Muscle layer of colon (tissue), 2 donors: ENCODE data around the gene UBXN11.
A peak's percentile ranks its signal among the peaks of the same experiment; 100 is the strongest.
"Not testable (repeated sequence)": the region's sequence is repeated elsewhere in the genome, so short reads cannot be mapped to it uniquely, and the experiment has no call there.

Source experiments
- H3K27ac ChIP-seq: one replicate; pipeline ENCODE4 v1.7.0; 2013; ENCODE audit warnings: low read depth, mild to moderate bottlenecking, low read length, moderate library complexity
- H3K27me3 ChIP-seq, 2 donors: one replicate each; pipeline ENCODE4 v1.7.0; 2013; ENCODE audit warnings: low read length in 2 of 2, mild to moderate bottlenecking in 2 of 2; ENCODE audit not compliant: insufficient read depth in 2 of 2, control insufficient read depth in 1 of 2
- H3K36me3 ChIP-seq: one replicate; pipeline ENCODE4 v1.7.0; 2013; ENCODE audit warnings: mild to moderate bottlenecking, low read length; ENCODE audit not compliant: insufficient read depth
- H3K4me1 ChIP-seq: one replicate; pipeline ENCODE4 v1.7.0; 2013; ENCODE audit warnings: mild to moderate bottlenecking, low read length; ENCODE audit not compliant: insufficient read depth
- H3K4me3 ChIP-seq, 2 donors: one replicate each; pipeline ENCODE4 v1.7.0; 2013; ENCODE audit warnings: low read length in 2 of 2, low read depth in 1 of 2, mild to moderate bottlenecking in 1 of 2, moderate library complexity in 1 of 2
- H3K9ac ChIP-seq: one replicate; pipeline ENCODE4 v1.7.0; 2013; ENCODE audit warnings: low read length
- H3K9me3 ChIP-seq: one replicate; pipeline ENCODE4 v1.7.0; 2013; ENCODE audit warnings: mild to moderate bottlenecking, low read length
- donor health status: abdominal sarcoma.
- donor health status: Adenocarcinoma of cecum.

Gene UBXN11

DNA sequence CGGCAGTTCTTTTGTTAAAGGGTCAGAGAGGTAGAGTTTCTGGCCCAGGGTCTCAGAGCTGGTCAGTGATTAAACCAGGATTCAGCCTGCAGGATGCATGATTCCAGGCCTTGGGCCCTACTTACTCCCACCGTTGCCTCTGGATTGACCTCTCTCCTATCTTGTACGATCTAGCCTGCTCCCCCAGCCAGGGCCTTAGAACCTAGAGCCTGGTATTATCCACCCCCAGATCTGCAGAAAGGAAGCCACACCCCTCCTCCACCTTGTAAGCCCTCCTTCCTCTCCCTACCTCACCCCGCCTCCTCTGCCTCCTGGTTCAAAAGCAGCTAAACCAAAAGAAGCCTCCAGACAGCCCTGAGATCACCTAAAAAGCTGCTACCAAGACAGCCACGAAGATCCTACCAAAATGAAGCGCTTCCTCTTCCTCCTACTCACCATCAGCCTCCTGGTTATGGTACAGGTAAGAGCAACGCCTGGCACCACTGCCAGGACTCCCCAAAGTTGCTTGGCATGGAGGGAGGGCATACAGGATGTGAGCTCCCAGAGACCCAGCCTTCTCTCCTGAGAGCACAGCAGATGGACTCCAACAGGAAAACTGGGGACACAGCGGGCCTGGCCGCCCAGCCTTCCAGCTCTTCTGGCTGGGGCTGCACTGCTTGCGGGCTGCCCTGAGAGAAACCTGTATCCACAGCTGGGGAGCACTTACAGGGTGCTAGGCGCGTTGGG, 11.3 kb upstream of the UBXN11 start, which contains the start of gene CD52:
CD52 (plus strand) TSS at position 347 of the 726 bp plus-strand sequence; CDS start at position 407, 60 bp downstream.
- H3K4me1 ChIP-seq = peaks cover 6% of the 10 kb centered on the region
- no peak within 1 kb of the TSS for H3K4me3 ChIP-seq
- no peaks in the 10 kb centered on the region for H3K36me3 ChIP-seq
- no peaks in the 10 kb centered on the region for H3K9me3 ChIP-seq
- H3K27me3 ChIP-seq = peaks cover 0 to 9% of the 10 kb centered on the region in 2 donors
- H3K27ac ChIP-seq = no peak within 1 kb of the TSS
- no peak within 1 kb of the TSS for H3K9ac ChIP-seq

GRCh38 chr1:26317146-26317545, 10.7 kb upstream of the UBXN11 start:
- Histone ChIP-seq H3K36me3 (no peaks in the 10 kb centered on the region), H3K27ac (no peak overlapping the region), H3K9me3 (no peaks in the 10 kb centered on the region), H3K27me3 (peaks cover 0 to 9% of the 10 kb centered on the region in 2 donors), H3K4me1 (peaks cover 6% of the 10 kb centered on the region), H3K4me3 (no peak overlapping the region), H3K9ac (no peak overlapping the region)

DNA sequence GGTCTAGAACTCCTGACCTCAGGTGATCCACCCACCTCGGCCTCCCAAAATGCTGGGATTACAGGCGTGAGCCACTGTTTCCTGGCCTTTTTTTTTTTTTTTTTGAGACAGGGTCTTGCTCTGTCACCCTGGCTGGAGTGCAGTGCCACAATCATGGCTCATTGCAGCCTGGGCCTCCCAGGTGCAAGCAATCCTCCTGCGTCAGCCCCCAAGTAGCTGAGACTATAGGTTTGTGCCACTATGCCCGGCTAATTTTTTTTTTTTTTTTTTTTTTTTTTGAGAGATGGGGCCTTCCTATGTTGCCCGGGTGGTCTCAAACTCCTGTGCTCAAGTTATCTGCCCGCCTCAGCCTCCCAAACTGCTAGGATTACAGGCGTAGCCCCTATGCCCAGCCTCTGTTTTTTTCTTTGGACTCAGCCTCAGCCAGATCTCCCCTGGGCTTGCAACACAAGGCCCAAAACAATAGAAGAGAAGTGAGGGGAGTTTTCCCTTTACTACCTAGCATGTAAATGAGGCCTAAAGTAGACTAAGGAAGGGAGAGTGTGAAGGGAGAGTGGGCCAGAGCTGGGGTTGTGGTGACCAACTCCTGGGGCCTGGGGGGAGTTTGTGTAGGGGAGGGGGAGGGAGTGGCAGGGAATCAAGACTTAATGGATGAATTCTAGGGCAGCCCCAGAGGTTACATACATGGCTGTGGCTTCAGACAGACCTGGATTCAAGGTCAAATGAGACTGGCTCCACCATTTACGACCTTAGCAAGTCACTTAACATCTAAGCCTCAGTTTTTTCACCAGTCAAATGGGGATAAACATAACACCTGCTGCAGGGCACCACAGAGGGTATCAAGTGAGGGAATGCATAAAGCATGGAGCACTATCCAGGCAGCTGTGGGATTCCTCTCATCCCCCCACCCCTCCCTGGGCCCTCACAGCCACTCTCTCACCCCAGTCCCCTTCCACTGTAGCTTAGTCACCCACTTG, 9.7 kb upstream of the UBXN11 start:
- Histone ChIP-seq H3K36me3 (no peaks in the 10 kb centered on the region), H3K9ac (no peak overlapping the region), H3K4me3 (no peak overlapping the region), H3K27ac (no peak overlapping the region), H3K9me3 (no peaks in the 10 kb centered on the region), H3K4me1 (peaks cover 3% of the 10 kb centered on the region), H3K27me3 (peaks cover 0 to 6% of the 10 kb centered on the region in 2 donors)

GRCh38 chr1:26314501-26314900, 8.1 kb upstream of the UBXN11 start:
- H3K4me3 ChIP-seq = no peak overlapping the region
- H3K4me1 ChIP-seq = no peaks in the 10 kb centered on the region
- H3K27me3 ChIP-seq = no peaks in the 10 kb centered on the region
- H3K36me3 ChIP-seq = no peaks in the 10 kb centered on the region
- no peaks in the 10 kb centered on the region for H3K9me3 ChIP-seq
- no peak overlapping the region for H3K27ac ChIP-seq
- no peak overlapping the region for H3K9ac ChIP-seq

- not testable (repeated sequence) for H3K9me3 ChIP-seq, H3K4me3 ChIP-seq, H3K36me3 ChIP-seq, H3K27ac ChIP-seq, H3K4me1 ChIP-seq, H3K27me3 ChIP-seq, H3K9ac ChIP-seq
These were observed 1.8 kb upstream of the UBXN11 start for GRCh38 chr1:26307966-26308899.

GRCh38 chr1:26307363-26307781, 936 bp upstream of the UBXN11 start:
- Histone ChIP-seq H3K9ac (no peak overlapping the region), H3K27ac (no peak overlapping the region), H3K36me3 (no peaks in the 10 kb centered on the region), H3K4me1 (peaks cover 8% of the 10 kb centered on the region), H3K9me3 (no peaks in the 10 kb centered on the region), H3K27me3 (no peaks in the 10 kb centered on the region), H3K4me3 (no peak overlapping the region)

DNA sequence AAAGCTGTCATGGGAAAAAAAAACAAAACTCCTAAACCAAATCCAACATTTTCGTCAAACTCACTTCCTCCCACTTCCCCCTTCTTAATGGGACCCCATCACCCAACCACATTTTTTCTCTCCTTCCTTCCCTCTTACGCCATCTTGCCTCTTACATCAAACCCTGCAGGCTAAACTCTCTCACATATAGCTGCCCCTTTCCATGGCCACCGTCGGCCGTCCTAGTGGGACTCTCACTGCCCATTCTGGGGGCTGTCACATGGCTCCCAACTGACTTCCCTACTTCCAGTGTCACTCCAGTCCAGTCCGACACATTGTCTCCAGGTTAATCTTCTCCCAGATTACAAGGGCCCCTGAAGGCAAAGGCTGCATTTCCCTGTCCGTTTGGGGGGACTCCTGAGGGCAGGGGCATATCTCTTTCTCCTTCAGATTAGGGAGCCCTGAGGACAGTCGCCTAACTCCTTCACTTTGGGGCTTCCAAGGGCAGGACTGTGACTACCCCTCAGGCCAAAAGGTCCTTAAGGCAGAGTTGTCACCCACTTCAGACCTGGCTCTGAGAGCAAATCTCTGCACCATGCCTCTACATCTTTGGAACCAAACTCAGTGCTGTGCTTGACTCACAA, 658 bp downstream of the UBXN11 start:
- no peak overlapping the region for H3K9ac ChIP-seq
- H3K9me3 ChIP-seq = no peaks in the 10 kb centered on the region
- H3K27ac ChIP-seq = no peak overlapping the region
- H3K4me3 ChIP-seq = peak overlapping the region; percentile 76 to 80
- no peaks in the 10 kb centered on the region for H3K27me3 ChIP-seq
- H3K4me1 ChIP-seq = peaks cover 8% of the 10 kb centered on the region
- H3K36me3 ChIP-seq = no peaks in the 10 kb centered on the region

- Histone ChIP-seq H3K4me1 (peaks cover 8% of the 10 kb centered on the region), H3K36me3 (no peaks in the 10 kb centered on the region), H3K27me3 (no peaks in the 10 kb centered on the region), H3K9ac (no peak overlapping the region), H3K9me3 (no peaks in the 10 kb centered on the region), H3K4me3 (no peak overlapping the region), H3K27ac (no peak overlapping the region)
These were observed 3.6 kb downstream of the UBXN11 start for GRCh38 chr1:26302733-26303405.

GRCh38 chr1:26300578-26301275, 5.7 kb downstream of the UBXN11 start:
- peaks cover 3% of the 10 kb centered on the region for H3K4me1 ChIP-seq
- H3K4me3 ChIP-seq = no peak overlapping the region
- H3K27me3 ChIP-seq = no peaks in the 10 kb centered on the region
- no peak overlapping the region for H3K9ac ChIP-seq
- no peaks in the 10 kb centered on the region for H3K36me3 ChIP-seq
- H3K27ac ChIP-seq = no peak overlapping the region
- H3K9me3 ChIP-seq = no peaks in the 10 kb centered on the region

GRCh38 chr1:26297791-26298124, 8.7 kb downstream of the UBXN11 start:
- H3K36me3 ChIP-seq = no peaks in the 10 kb centered on the region
- no peaks in the 10 kb centered on the region for H3K27me3 ChIP-seq
- no peak overlapping the region for H3K4me3 ChIP-seq
- no peak overlapping the region for H3K27ac ChIP-seq
- H3K4me1 ChIP-seq = no peaks in the 10 kb centered on the region
- H3K9ac ChIP-seq = no peak overlapping the region
- no peaks in the 10 kb centered on the region for H3K9me3 ChIP-seq
